HUDEP-2 (cell line): ENCODE results near the gene RAB10.
"Not testable (repeated sequence)": the region's sequence is repeated elsewhere in the genome, so short reads cannot be mapped to it uniquely, and the experiment has no call there.

ENCODE experiments used
- DNase-seq, 76 experiments: peaks; one replicate each; lab custom pipeline; 2025; ENCODE audit not compliant: unreplicated experiment in 76 of 76; lab: John Stamatoyannopoulos, UW

RAB10 gene

GRCh38 chr2:26144031-26144430 is 110.1 kb downstream of the RAB10 start:
- peak in 1 of 76 experiments; percentile 12 for DNase-seq

- peak in 50 of 76 experiments; percentile 5 to 61 (median 34) for DNase-seq
These were observed 111.2 kb downstream of the RAB10 start for GRCh38 chr2:26144953-26145680.

- DNase-seq = no peak
These were observed 114.6 kb downstream of the RAB10 start for GRCh38 chr2:26148501-26148900.

GRCh38 chr2:26150243-26150642 is 116.4 kb downstream of the RAB10 start:
- DNase-seq = no peak

- no peak for DNase-seq
These were observed 123.7 kb downstream of the RAB10 start for GRCh38 chr2:26157580-26157979.

GRCh38 chr2:26161926-26162325 is 128.0 kb downstream of the RAB10 start:
- DNase-seq = no peak

GRCh38 chr2:26162963-26163362 is 129.1 kb downstream of the RAB10 start:
- DNase-seq = no peak

GRCh38 chr2:26164231-26164630 is 130.3 kb downstream of the RAB10 start:
- DNase-seq = no peak

GRCh38 chr2:26164641-26165211 is 130.8 kb downstream of the RAB10 start:
- DNase-seq = no peak

- DNase-seq = no peak
These were observed 131.5 kb downstream of the RAB10 start for GRCh38 chr2:26165403-26165802.

- not testable (repeated sequence) for DNase-seq
These were observed 132.7 kb downstream of the RAB10 start for GRCh38 chr2:26166541-26166940.

GRCh38 chr2:26168785-26169184 is 134.9 kb downstream of the RAB10 start:
- no peak for DNase-seq

GRCh38 chr2:26169226-26169625 is 135.3 kb downstream of the RAB10 start:
- no peak for DNase-seq

- no peak for DNase-seq
These were observed 136.0 kb downstream of the RAB10 start for GRCh38 chr2:26169681-26170414.

- DNase-seq = no peak
These were observed 136.9 kb downstream of the RAB10 start for GRCh38 chr2:26170795-26171194.

GRCh38 chr2:26172189-26172870 is 138.4 kb downstream of the RAB10 start:
- DNase-seq = peak in 8 of 76 experiments; percentile 9 to 34 (median 15)

- no peak for DNase-seq
These were observed 139.2 kb downstream of the RAB10 start, which contains the start of gene GAREM2 for GRCh38 chr2:26172871-26173775. Gene GAREM2, plus strand, starts transcription at chr2:26173088. Its CDS starts 133 bp downstream, at chr2:26173221.

GRCh38 chr2:26173776-26174482 is 140.0 kb downstream of the RAB10 start:
- no peak for DNase-seq

- peak in 2 of 76 experiments; percentile 13 to 29 for DNase-seq
These were observed 141.0 kb downstream of the RAB10 start for GRCh38 chr2:26174691-26175465.
